Aortic smooth muscle cell (primary cell): Measurements from ENCODE around the gene GPATCH8. TPM values are rescaled to one million over a fixed set of nuclear protein-coding genes. Genes with fewer than 3 reads are reported as not detected.

Experiments
- total RNA-seq: library from RNA; depleted of rRNA; stranded (reverse); fragments of >200 nt; gene quantifications from 2 replicates; pipeline ENCODE4 v1.2.3, GENCODE V29; 2014

GPATCH8 gene
- total RNA-seq: 12.7 and 16.5 TPM in 2 replicates

DNA sequence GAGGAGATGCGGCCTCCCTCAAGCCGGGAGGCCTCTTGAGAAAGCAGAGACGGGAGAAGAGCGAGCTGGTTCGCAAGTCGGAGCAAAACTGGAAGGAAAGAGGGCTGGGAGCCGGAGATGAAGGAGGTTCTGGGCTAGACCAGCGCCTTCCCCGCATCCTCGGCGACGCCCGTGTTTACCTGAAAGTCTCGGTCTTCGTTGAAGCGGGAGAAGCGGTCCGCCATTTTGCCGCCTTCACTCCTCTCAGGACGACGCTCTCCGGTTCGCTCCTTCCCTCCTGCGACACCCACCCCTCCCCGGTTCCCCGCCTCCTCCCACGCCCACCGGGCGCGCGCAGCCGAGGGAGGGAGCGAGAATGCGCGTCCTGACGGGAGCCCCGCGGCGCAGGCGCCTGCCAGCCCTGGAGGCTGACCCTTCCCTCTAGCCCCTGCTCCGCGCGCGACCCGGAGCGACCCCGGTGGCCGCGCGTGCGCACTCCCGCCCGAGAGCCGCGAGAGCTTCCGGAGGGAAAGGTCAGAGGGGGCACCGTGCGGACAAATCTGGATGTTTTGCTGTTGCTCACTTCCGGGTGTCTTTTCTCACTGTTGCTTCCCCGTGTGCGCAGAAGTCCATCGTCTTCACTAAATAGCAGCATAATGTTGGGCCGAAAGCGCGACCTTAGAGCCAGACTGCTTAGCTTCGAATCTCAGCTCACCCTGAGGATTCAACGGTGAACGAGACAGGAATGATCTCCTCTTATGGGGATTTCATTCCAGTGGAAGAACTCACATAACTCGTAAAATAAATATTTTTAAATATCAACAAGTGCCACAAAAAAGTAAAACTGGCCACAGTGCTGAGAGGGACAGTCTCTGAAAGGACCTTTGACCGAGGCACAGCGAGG, at the start of gene GPATCH8:
GPATCH8 (minus strand) TSS at position 260 of the 883 bp plus-strand sequence; CDS start at position 224, 36 bp downstream.

DNA sequence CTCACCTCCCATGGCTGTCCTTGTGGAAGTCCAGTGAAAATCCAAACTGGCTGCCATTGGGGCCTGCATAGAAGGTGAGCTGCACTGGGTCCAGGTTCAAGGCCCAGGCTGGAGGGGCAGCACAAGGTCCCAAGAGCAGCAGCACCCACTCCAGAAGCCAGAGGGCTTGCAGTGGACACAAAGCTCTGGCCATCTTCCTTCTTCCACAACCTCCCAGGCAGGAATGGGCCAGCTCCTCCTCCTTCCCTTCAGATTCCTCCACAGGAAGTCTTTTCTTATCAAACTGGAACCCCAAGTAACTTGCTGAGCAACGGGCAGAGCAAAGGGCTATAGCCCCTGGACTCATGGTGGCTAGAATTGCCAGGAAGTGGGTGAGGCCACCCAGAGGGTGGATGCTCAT, 113.9 kb downstream of the GPATCH8 start, which contains the start of gene ITGA2B:
ITGA2B (minus strand) TSS at position 369 of the 400 bp plus-strand sequence; CDS start at position 193, 176 bp downstream.

DNA sequence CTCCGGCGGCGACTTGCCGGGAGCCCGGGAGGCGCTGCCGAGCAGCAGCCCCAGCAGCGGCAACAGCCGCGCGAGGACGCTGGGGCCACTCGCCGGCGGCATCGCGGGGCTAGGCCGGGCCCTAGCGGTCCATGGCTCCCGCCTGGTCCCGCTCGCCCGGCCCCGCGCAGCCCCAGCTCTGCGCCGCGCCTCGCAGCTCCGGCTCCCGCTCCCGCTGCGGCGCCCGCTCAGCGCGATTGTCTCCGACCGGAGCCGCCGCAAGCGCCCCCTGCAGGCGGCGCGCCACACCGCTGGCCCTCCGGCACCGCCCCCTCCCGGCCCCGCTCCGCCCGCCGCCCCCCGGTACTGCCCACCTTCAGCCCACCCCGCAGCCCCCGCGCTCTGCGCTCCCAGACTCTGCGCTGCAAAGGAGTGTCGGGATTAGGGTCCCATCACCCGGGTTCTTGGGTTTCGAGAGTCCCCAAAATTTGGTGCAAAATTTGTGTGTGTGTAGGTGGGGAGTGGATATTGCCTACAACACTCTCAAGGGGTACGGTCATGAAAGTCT, 139.5 kb downstream of the GPATCH8 start, which contains the start of gene FAM171A2:
FAM171A2 (minus strand) TSS at position 241 of the 547 bp plus-strand sequence; CDS start at position 102, 139 bp downstream.

Other genes starting within 250 kb of the GPATCH8 start
- not detected in 2 replicates for gene SLC4A1, start 235.3 kb downstream of the GPATCH8 start, total RNA-seq
- 0.13 and 0.31 TPM in 2 replicates for gene RUNDC3A, start 194.8 kb downstream of the GPATCH8 start, total RNA-seq
- gene SLC25A39, start 178.6 kb downstream of the GPATCH8 start, total RNA-seq: 60.7 and 67.2 TPM in 2 replicates
- 240 and 273 TPM in 2 replicates for gene GRN, start 158.1 kb downstream of the GPATCH8 start, total RNA-seq
- gene FAM171A2, start 139.6 kb downstream of the GPATCH8 start, total RNA-seq: 0.79 and 0.81 TPM in 2 replicates
- gene ITGA2B, start 113.8 kb downstream of the GPATCH8 start, total RNA-seq: under 0.01 TPM in 1 of 2 replicates, not detected in the other
- 4.4 TPM in 2 replicates for gene FZD2, start 54.1 kb upstream of the GPATCH8 start, total RNA-seq
- gene MEIOC, start 153.1 kb upstream of the GPATCH8 start, total RNA-seq: not detected in 2 replicates
- gene CCDC43, start 186.4 kb upstream of the GPATCH8 start, total RNA-seq: 38.2 and 40.8 TPM in 2 replicates
- gene DBF4B, start 205.3 kb upstream of the GPATCH8 start, total RNA-seq: 3.4 and 4.4 TPM in 2 replicates